Right atrium auricular region (tissue), 2 donors: ENCODE measurements around the gene WWC2. TPM values are rescaled to one million over a fixed set of nuclear protein-coding genes. Genes with fewer than 3 reads are reported as not detected.

ENCODE experiments used
- DNase-seq: peaks from one replicate; pipeline ENCODE4 v3.0.0-alpha.2; 2019; ENCODE audit warnings: low spot score
- H3K27ac ChIP-seq, 2 donors: fragments of 200-600 bp; sonication (generic); 1 replicate in 1 of 2; 2 replicates in 1 of 2; pipeline ENCODE4 v1.5.1; 2016 to 2019
- H3K27me3 ChIP-seq, 2 donors: fragments of 200-600 bp; sonication (generic); one replicate each; pipeline versions ENCODE4 v1.5.1 to v1.6.0; 2017 to 2019
- H3K36me3 ChIP-seq: fragments of 200-600 bp; sonication (generic); one replicate; pipeline ENCODE4 v1.5.1; 2016
- H3K4me1 ChIP-seq, 2 donors: fragments of 200-600 bp; sonication (generic); one replicate each; pipeline versions ENCODE4 v1.5.1 to v1.6.0; 2017 to 2019
- H3K4me3 ChIP-seq, 2 donors: fragments of 200-600 bp; sonication (generic); 1 replicate in 1 of 2; 2 replicates in 1 of 2; pipeline ENCODE4 v1.5.1; 2017 to 2019; ENCODE audit warnings: mild to moderate bottlenecking in 1 of 2, moderate library complexity in 1 of 2
- H3K9me3 ChIP-seq, 2 donors: fragments of 200-600 bp; sonication (generic); one replicate each; pipeline ENCODE4 v1.5.1; 2019
- CTCF ChIP-seq, 2 donors: fragments of 200-600 bp; sonication (generic); IDR thresholded peaks; one replicate each; pipeline ENCODE4 v1.5.1; 2019; ENCODE audit warnings: antibody characterized with exemption in 2 of 2
- total RNA-seq, 2 donors: library from RNA; depleted of rRNA; stranded (reverse); fragments of >200 nt; gene quantifications; one replicate each; pipeline ENCODE4 v1.1.0, GENCODE V29; 2016

Gene WWC2
- total RNA-seq, 2 donors from 2014 or later, result 22.4 to 22.7 TPM

- Histone ChIP-seq H3K27ac (no peak overlapping the region), H3K9me3 (no peaks in the 10 kb centered on the region), H3K27me3 (no peaks in the 10 kb centered on the region), H3K4me3 (no peak overlapping the region), H3K4me1 (no peaks in the 10 kb centered on the region), H3K36me3 (no peaks in the 10 kb centered on the region)
- TF ChIP-seq CTCF (IDR thresholded peaks at IDR 0.05), result no peak
- no peak for DNase-seq
Measured at GRCh38 chr4:183364025-183364424, 265.0 kb downstream of the WWC2 start.

GRCh38 chr4:183366206-183366835, 267.3 kb downstream of the WWC2 start:
- DNase-seq, result no peak
- Histone ChIP-seq H3K27ac (no peak overlapping the region), H3K9me3 (no peaks in the 10 kb centered on the region), H3K4me3 (no peak overlapping the region), H3K36me3 (no peaks in the 10 kb centered on the region), H3K27me3 (no peaks in the 10 kb centered on the region), H3K4me1 (no peaks in the 10 kb centered on the region)
- TF ChIP-seq CTCF (IDR thresholded peaks at IDR 0.05), result no peak

GRCh38 chr4:183369073-183369472, 270.0 kb downstream of the WWC2 start:
- Histone ChIP-seq H3K9me3 (peaks cover 0 to 7% of the 10 kb centered on the region in 2 donors), H3K27ac (no peak overlapping the region), H3K36me3 (no peaks in the 10 kb centered on the region), H3K4me1 (no peaks in the 10 kb centered on the region), H3K27me3 (no peaks in the 10 kb centered on the region), H3K4me3 (no peak overlapping the region)
- DNase-seq, result no peak
- TF ChIP-seq CTCF (IDR thresholded peaks at IDR 0.05), result no peak

Other genes with a start within 250 kb of the WWC2 start
- gene DCTD, start 181.9 kb upstream of the WWC2 start, total RNA-seq, result 10 to 100 TPM; 25.8 to 37.5 TPM
- not detected for gene CLDN22, start 221.0 kb downstream of the WWC2 start, total RNA-seq
- gene CLDN24, start 223.2 kb downstream of the WWC2 start, total RNA-seq, result not detected